GM21786 (cell line): Measurements from ENCODE around the gene TRAPPC14.
"Not testable (repeated sequence)": the region's sequence is repeated elsewhere in the genome, so short reads cannot be mapped to it uniquely, and the experiment has no call there.

Experiments used
- ATAC-seq: cut with Tn5 transposase; IDR thresholded peaks from one replicate; pipeline ENCODE4 v1.9.1; 2021; ENCODE audit not compliant: unreplicated experiment

Gene TRAPPC14

DNA sequence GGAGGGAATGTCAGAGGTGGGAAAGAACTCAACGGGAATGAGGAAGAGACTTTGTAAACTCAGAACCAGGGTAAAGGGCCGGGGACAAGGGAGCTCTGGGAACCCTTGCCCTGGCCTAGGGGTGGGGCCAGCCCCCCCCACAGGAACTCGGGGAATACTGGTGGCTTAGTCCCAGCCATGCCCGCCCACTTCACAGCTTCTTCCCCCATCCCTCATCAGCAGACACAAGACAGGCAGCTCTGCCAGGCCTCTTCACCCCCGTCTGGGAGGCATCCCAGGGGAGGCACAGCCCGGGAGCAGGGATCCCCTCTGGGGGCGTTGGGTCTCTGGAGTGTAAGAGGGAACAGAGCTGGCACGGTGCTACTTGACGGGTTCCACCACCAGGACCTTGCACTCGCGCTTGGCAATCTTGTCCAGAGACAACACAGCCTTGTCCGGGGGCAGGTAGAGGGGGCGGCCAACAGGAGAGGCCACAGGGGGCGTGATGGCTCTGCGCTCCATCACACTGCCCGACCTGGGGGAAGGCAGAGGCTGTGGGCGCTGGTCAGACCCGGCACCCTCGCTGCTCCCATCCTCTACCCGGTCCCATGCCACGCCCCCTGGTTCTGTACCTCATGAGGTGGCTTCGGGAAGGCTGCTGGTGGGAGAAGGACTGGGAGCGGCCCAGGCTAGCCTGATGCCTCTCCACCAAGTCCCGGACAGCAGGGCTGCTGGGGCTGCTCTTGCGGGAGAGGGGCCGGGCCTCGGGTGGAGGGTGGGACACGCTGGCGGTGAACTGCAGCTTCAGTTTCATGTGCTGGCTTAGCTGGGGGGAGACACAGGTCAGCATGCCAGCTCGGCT lies 3.7 kb downstream of the TRAPPC14 start:
- no peak for ATAC-seq

DNA sequence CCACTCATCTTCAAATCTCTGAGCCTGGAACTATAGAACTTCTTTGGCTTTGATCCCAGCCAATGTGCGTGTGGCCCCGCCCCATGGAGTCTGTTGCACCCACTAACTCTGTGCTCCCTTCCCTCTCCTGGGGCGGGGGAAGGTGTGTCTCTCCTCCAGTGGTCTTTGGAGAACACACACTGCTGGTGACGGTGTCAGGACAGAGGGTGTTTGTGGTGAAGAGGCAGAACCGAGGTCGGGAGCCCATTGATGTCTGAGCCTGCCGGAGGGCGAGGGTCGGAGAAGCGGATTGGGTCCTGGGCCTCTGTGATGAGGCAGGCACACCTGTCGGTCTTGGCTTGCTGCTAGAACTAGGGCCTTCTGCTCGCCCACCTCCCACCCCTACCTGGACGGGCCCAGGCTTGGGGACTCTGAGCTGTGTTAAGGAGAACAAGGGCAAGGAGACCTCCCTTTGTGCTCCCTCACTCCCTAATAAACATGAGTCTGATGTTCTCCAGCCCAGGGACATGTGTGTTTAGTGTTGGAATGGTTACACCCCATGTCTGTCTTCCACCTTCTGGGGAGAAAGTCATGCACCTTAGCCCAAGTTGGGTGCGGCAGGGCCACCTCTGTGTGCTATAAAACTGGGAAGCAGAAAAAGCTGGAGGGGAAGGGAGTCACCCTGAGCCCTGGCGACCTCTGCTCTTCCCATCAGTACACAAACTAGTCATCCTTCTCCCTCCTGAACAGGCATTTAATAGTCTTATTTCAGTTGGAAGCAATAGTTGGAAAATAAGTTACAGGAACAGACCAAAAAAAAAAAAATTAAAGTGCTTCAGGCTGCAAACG lies 4.6 kb downstream of the TRAPPC14 start:
- ATAC-seq, result no peak

DNA sequence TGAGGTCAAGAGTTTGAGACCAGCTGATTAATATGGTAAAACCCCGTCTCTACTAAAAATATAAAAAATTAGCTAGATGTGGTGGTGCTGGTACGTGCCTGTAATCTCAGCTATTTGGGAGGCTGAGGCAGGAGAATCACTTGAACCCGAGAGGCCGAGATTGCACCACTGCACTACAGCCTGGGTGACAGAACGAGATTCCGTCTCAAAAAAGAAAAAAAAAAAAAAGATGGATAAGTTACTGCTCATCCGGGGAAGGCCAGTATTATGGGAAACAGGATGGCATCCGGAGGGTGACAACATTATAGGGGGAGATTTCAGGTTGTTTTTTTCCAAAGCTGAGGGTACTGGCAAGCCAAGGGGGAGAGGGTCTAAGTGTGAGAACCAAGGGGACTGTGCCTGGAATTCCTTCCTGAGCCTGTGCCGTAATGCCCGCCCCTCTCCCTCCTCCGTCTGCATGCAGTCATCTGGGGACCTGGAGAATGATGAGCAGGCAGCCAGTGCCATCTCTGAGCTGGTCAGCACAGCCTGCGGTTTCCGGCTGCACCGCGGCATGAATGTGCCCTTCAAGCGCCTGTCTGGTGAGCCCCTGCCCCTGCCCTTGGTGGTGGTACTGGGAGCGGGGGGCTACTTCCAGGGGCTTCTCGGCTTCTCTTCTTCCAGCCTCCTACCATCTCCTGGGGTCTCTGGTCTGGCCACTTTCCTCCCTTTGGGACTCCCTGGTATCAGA lies 5.4 kb downstream of the TRAPPC14 start:
- no peak for ATAC-seq

DNA sequence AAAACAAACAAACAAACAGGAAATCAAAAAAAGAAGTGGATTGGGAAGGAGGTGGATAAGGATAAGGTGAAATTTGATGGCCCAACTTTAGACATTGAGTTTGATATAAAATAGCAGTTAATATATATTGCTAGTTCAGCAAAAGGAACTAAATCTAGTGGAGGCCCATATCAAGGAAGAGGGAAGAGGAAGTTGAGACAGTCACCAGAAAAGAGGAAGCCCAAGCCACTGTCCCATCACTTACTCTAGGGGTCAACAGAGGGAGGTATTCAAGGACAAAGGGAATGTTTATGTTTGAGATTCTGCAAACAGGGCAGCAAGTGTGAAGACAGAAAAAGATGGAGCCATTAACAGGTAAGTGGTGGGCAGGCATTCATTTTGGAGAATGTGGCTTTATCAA lies 6.1 kb downstream of the TRAPPC14 start:
- no peak for ATAC-seq

DNA sequence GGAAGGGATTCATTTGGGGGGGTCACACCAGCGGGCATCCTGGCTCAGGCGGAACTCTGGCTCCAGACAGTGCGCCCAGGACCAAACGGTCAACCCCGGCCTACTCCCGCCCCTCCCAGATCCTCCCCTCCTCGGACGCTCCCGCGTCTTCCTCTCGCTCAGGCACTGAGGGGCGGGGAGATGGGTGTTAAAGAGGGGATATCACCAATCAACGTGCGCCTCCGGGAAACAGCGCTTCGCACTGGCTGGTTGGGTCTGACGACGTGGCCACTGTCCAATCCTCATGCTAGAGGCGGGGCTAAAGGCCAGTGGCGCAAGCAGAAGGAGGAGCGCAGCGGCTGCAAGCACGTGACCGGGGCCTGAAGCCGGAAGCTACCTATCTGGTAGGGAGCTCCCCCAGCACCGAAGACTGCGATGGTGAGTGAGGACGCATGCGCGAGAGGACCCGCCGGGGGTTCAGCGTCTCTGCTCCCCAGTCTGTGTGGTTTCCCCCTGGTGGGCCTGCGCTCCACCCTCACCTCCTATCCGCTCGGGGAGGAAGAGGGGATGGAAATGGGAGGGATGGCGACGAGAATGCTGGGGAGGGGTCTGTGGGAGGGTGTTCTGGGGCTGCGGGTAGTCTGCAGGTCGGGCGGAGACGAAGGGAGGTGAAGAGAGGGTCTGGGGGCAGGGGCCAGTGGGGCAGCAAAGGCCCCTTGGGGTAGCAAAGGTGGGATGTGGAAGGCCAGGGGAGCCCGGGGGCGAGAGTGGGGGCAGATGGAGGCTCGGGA lies 9.8 kb downstream of the TRAPPC14 start, which contains the start of gene LAMTOR4:
Gene LAMTOR4, plus strand, starts transcription at position 360 of the 770 bp plus-strand sequence. Its CDS starts 55 bp downstream, at position 415.
- ATAC-seq, result peak; percentile 98

DNA sequence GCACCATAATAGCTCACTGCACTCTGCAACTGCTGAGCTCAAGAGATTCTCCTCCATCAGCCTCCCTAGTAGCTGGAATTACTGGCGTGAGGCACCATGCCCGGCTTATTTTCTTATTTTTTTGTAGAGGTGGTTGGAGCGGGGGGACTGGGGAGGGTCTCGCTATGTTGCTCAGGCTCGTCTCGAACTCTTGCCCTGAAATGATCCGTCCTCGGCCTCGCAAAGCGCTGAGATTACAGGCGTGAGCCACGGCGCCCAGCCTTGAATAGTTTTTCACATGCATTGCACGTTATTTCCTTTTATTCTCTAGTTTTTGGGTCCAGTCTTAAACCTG lies 10.3 kb downstream of the TRAPPC14 start:
- ATAC-seq, result no peak

DNA sequence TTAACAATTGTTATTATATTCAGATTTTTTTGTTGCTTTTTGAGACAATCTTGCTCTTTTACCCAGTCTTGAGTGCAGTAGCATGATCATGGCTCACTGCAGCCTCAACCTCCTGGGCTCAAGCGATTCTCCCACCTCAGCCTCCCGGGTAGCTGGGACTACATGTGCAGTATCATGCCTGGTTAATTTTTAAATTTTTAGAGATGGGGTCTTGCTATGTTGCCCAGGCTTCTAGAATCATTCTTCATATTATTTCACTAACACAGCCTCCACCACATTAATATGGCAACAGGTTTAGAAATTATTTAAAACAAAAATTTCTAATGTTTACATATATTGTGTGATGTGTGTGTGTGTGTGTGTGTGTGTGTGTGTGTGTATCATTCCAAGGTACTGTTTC lies 11.2 kb downstream of the TRAPPC14 start:
- ATAC-seq, result no peak

DNA sequence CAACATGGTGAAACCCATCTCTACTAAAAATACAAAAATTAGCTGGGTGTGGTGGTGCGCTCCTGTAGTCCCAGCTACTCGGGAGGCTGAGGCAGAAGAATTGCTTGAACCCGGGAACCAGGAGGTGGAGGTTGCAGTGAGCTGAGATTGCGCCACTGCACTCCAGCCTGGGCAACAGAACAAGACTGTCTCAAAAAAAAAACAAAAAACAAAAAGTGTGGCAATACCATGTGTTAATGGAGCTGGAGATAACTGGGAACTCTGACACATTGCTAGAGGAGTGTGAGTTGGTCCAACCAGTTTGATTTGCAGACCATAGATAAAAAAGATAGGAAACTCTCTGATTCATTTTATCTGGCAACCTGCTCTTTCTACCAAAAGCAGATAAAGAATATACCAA lies 12.2 kb downstream of the TRAPPC14 start:
- not testable (repeated sequence) for ATAC-seq

DNA sequence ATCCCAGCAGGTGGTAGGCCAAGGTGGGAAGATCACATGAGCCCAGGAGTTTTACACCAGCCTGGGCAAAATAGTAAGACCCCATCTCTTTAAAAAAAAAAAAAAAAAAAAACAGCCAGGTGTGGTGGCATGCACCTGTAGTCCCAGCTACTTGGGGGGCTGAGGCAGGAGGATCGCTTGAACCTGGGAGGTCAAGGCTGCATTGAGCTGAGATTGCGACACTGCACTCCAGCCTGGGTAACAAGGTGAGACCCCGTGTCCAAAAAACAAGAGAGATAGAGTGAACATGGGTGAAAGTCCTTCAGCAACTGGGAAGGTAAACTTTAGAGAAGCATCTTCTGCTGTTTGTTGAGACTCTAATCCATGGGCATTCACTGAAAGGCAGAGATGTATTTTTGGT lies 16.1 kb downstream of the TRAPPC14 start:
- no peak for ATAC-seq

DNA sequence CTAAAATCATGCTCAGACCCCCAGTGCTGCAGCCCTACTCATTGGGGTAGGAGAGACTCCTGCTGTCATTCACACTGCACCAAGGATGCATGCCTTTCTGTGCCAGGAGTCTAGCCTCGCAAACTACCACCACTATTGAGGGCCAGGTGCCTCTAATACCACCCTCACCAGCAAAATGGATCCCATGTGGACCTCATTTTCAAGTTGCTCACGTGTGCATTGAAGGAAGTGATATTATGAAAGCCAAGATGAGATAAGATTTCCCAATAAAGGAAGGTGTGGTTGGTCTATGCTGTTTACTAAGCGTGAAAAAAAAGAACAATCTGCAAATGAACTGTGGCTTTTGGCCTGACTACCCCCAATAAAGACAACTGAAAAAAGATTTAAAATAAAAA lies 17.0 kb downstream of the TRAPPC14 start:
- ATAC-seq, result no peak

DNA sequence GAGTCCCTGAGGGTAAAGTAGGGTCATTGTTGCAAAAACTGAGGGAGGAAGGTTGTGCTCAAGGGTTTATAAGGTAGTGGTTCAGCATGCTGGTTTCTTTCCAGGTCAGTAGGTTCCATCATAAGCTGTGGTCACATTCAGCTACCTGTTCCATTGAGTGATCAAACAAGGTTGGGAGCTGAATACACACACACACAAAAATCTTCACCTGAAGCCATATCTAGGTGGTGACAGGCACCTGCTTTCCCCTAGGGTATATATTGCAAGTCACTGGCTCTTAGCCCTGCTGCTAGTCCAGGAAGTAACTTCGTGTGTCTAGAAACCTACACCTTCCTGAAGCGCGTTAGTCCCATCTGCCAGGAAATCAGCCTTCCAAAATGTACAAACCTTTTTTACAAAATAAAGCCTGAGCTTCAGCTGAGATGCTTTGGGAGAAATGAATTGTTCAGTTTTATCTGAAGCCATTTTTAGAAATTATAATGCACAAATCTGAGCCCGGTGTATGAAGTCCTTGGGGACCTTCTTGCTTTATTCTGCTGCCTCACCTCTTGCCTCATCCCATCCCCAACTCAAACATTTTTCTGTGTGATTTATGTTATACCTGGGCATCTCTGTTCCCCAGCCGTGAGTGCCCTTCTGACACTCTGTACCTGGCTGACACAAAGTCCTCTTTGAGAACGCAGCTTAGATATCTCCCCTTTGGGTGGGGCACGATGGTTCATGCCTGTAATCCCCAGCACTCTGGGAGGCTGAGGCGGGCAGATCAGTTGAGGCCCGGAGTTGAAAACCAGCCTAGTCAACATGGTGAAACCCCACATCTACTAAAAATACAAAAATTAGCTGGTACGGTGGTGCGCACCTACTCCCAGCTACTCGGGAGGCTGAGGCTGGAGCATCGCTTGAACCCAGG lies 20.4 kb downstream of the TRAPPC14 start:
- ATAC-seq, result no peak

DNA sequence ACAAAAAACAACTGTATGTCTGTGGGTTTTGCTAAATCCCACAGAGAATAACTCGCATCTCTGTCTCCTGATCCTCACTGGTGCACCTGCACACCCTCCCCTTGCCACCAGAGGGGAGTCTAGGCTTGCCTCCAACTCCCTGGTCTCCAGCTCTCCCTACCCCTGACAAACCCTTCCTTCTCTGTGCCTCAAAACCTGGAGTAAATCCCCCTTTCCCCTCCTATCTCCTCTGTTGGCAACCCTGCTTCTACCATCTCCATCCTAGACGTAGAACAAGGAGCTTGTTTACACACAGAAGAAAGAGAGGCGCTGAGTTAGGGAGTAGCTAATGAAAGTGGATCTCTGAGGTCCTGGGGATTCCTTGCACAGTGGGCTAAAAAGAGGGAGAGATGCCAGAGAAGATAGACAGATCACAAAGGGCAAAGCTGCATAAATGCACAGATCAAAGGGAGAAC lies 25.8 kb downstream of the TRAPPC14 start:
- no peak for ATAC-seq

DNA sequence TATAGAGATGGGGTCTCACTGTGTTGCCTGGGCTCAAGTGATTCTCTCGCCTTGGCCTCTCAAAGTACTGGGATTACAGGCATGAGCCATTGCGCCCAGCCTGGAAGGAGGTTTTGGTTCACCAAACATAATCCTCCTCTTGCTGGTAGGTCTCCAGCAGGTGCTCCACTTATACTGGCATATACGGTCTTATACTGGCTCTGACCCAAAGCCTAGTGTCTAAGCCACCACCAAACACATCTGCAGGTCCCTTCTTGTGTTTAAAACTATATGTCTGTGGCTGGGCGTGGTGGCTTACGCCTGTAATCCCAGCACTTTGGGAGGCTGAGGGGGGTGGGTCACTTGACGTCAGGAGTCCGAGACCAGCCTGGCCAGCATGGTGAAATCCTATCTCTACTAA lies 26.4 kb downstream of the TRAPPC14 start:
- no peak for ATAC-seq

DNA sequence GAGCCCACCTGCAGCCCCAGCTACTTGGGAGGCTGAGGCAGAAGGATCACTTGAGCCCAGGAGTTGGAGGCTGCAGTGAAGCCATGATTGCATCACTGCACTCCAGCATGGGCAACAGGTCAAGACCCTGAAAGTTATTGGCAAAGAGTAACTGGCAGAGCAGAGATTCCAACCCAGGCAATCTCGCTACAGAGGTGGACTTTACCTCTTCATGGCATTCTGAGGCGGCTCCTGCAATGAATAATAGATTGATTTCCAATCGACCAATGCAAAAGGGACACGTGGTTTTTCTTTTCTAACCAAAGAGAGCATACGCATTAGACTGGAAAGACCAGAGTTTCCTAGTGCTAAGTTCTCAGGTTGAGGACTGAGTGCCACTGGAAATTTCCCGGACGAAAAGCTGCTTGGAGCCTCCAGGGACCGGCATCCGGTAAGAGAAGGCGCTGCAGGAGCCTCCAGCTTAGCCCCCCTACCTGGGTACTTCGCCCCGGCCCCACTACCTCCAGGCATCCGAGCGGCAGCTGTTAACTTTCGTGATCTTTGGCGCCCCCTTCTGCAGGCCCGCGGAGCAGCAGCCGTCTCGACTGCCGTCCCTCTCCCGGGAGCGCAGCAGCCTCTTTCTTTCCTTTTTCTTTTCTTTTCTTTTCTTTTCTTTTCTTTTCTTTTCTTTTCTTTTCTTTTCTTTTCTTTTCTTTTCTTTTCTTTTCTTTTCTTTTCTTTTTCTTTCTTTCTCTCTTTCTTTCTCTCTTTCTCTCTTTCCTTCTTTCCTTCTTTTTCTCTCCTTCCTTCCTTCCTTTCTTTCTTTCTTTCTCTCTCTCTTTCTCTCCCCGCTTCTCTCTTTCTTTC lies 27.7 kb downstream of the TRAPPC14 start:
- ATAC-seq, result no peak

DNA sequence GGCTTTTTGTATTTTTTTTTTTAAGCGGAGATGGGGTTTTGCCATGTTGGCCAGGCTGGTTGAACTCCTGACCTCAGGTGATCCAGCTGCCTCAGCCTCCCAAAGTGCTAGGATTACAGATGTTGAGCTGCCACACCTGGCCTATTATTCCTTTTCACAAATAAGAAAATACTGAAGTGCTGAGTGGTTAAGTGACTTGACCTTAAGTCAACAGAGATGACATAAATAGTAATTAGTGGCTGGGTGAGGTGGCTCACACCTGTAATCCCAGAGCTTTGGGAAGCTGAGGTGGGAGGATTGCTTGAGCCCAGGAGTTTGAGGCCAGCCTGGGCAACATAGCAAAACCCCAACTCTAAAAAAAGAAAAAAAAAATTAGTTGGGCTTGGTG lies 28.3 kb downstream of the TRAPPC14 start:
- ATAC-seq, result not testable (repeated sequence)

DNA sequence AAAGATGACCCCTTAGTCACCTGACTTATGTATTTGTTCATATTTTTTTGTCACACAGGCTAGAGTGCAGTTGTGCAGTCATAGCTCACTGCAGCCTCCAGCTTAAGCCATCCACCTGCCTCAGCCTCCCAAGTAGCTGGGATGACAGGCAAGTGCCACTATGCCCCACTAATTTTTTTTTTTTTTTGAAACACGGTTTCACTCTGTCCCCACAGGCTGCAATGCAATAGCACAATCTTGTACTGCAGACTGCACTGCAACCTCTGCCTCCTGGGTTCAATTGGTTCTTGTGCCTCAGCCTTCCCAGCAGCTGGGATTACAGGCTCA lies 29.9 kb downstream of the TRAPPC14 start:
- ATAC-seq, result no peak

DNA sequence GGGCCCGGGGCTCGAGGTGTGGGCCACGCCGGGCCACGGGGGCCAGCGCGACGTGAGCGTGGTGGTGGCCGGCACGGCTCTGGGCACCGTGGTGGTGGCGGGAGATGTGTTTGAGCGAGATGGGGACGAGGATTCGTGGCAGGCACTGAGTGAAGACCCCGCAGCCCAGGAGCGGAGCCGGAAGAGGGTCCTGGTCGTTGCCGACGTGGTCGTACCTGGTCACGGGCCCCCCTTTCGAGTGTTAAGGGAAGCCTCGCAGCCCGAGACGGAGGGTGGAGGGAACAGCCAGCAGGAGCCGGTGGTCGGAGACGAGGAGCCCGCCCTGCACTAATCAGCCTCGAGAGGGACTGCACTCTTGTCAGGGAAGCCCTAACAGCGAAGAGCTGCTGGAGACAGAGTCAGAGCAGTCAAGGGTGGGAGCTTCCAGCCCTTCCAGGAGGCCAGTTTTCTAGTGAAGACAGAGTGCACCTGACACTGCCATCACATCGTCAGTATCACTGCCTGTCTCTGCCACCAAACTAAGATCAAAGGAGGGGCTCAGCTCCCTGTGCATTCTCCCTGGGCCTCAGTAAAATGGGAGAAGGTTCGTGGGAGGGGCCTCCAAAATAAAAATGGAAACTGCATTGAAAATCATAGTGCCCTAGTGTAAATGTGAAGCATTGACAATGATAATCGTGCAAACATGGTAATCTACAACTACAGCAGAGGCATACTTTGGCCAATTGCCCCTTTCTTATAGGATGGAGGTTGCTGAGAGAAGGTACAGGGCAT lies 30.5 kb downstream of the TRAPPC14 start:
- ATAC-seq, result no peak
